OCI-LY7 (cell line): Measurements from ENCODE around the gene HIP1R. TPM values are rescaled to one million over a fixed set of nuclear protein-coding genes. Genes with fewer than 3 reads are reported as not detected.

Experiments used
- BruUV-seq: library from RNA; stranded (reverse); fragments of 400-500 nt; replicated peaks from 2 replicates; lab custom pipeline; 2021; lab: Mats Ljungman, UMichigan
- CTCF ChIA-PET: fragments of 300-600 bp; sonication (Branson Sonifier 250); formaldehyde crosslinking; loops from one replicate; lab custom pipeline; 2022; ENCODE audit warnings: antibody characterized with exemption; ENCODE audit not compliant: unreplicated experiment; lab: Charles Lee
- POLR2A ChIA-PET: fragments of 300-600 bp; sonication (Branson Sonifier 250); formaldehyde crosslinking; loops from one replicate; lab custom pipeline; 2022; ENCODE audit warnings: antibody characterized with exemption; lab: Charles Lee
- DNase-seq: peaks from one replicate; pipeline ENCODE4 v3.0.0-alpha.2; 2015; ENCODE audit warnings: low spot score
- H2AFZ ChIP-seq: fragments of 200-600 bp; sonication (generic), shearing (Covaris generic); 2 replicates; pipeline ENCODE4 v1.6.1; 2014; ENCODE audit warnings: mild to moderate bottlenecking, antibody characterized with exemption, low read length, moderate library complexity
- H3K27ac ChIP-seq: fragments of 200-600 bp; sonication (generic); 2 replicates; pipeline ENCODE4 v1.5.1; 2014; ENCODE audit warnings: mixed run types, low read depth, mild to moderate bottlenecking, moderate library complexity, low read length, inconsistent platforms; ENCODE audit not compliant: poor library complexity, severe bottlenecking
- H3K36me3 ChIP-seq: fragments of 200-600 bp; sonication (generic); 2 replicates; pipeline ENCODE4 v1.6.1; 2014; ENCODE audit warnings: mild to moderate bottlenecking, antibody characterized with exemption, low read length, moderate library complexity, mixed read lengths; ENCODE audit not compliant: insufficient read depth
- H3K4me1 ChIP-seq: fragments of 200-600 bp; sonication (generic); 2 replicates; pipeline ENCODE4 v1.5.1; 2014; ENCODE audit warnings: mild to moderate bottlenecking, low read length; ENCODE audit not compliant: insufficient read depth, poor library complexity, severe bottlenecking
- H3K4me2 ChIP-seq: fragments of 200-600 bp; sonication (generic); 2 replicates; pipeline ENCODE4 v1.6.1; 2014; ENCODE audit warnings: mild to moderate bottlenecking, low read length
- H3K4me3 ChIP-seq: fragments of 200-600 bp; sonication (generic); 2 replicates; pipeline ENCODE4 v1.5.1; 2014; ENCODE audit warnings: mild to moderate bottlenecking, low read depth, low read length; ENCODE audit not compliant: poor library complexity, severe bottlenecking
- H3K79me2 ChIP-seq: fragments of 200-600 bp; sonication (generic); 2 replicates; pipeline ENCODE4 v1.6.1; 2016; ENCODE audit warnings: low read depth, mild to moderate bottlenecking, low read length, moderate library complexity, mixed read lengths; ENCODE audit not compliant: insufficient read depth
- H3K9me2 ChIP-seq: fragments of 200-600 bp; sonication (generic); 2 replicates; pipeline ENCODE4 v1.6.1; 2016; ENCODE audit warnings: mild to moderate bottlenecking, low read length, mixed read lengths; ENCODE audit not compliant: insufficient read depth
- H3K9me3 ChIP-seq: fragments of 200-600 bp; sonication (generic); 2 replicates; pipeline ENCODE4 v1.6.1; 2014; ENCODE audit warnings: mild to moderate bottlenecking, mixed run types, low read length, mixed read lengths
- H4K20me1 ChIP-seq: fragments of 200-600 bp; sonication (generic); 2 replicates; pipeline ENCODE4 v1.6.1; 2014; ENCODE audit warnings: mild to moderate bottlenecking, antibody characterized with exemption, low read length, moderate library complexity, mixed read lengths; ENCODE audit not compliant: insufficient read depth
- CTCF ChIP-seq: fragments of 200-600 bp; sonication (generic); conservative IDR thresholded peaks from 2 replicates; pipeline ENCODE4 v1.5.1; 2014; ENCODE audit warnings: mild to moderate bottlenecking, antibody characterized with exemption, low read length, moderate library complexity, mixed read lengths
- EZH2phosphoT487 ChIP-seq: fragments of 200-600 bp; sonication (generic); IDR thresholded peaks from 2 replicates; pipeline ENCODE4 v1.6.1; 2018; ENCODE audit warnings: low read depth, borderline replicate concordance, mild to moderate bottlenecking, mixed run types, antibody characterized with exemption, low read length, moderate library complexity, mixed read lengths
- intact Hi-C: fragments of 100-400 bp; cut with micrococcal nuclease; formaldehyde crosslinking; loops from one replicate; pipeline ENCODE4 v1.10.0; 2022; ENCODE audit not compliant: unreplicated experiment
- total RNA-seq, 2 experiments: library from RNA; depleted of rRNA in 1 of 2; stranded (reverse); fragments of >200 nt in 1 of 2; shearing (Covaris generic) in 1 of 2; gene quantifications; 2 replicates each; pipeline ENCODE4 v1.2.3, GENCODE V29; 2014 to 2022

The HIP1R gene
- total RNA-seq, 2 experiments from 2014 or later: 56.5 to 66.4 TPM

- no peak overlapping the region for H3K4me3 ChIP-seq
- intact Hi-C loops: loop anchor here (1.0 kb wide), 1 partner anchor 91 kb away; no protein-coding TSS in a partner anchor
- no peak for DNase-seq
- H3K9me2 ChIP-seq: no peaks in the 10 kb centered on the region
- no peaks in the 10 kb centered on the region for H4K20me1 ChIP-seq
- CTCF ChIA-PET: interaction anchor here (0.5 to 1.2 kb wide), 2 partner anchors 10 to 34 kb away, joined by 3 to 5 read pairs; no protein-coding TSS in a partner anchor
- no peak overlapping the region for H3K4me2 ChIP-seq
- no TSS peak for BruUV-seq
- TF ChIP-seq EZH2phosphoT487: no peak
- TF ChIP-seq CTCF: no peak
- POLR2A ChIA-PET: no interaction called here
- no peaks in the 10 kb centered on the region for H3K9me3 ChIP-seq
- H3K4me1 ChIP-seq: peaks cover 7% of the 10 kb centered on the region
- peaks cover 45% of the 10 kb centered on the region for H3K36me3 ChIP-seq
- no peaks in the 10 kb centered on the region for H3K79me2 ChIP-seq
- H3K27ac ChIP-seq: no peak overlapping the region
- H2AFZ ChIP-seq: no peak overlapping the region
These were observed 25.8 kb downstream of the HIP1R start for GRCh38 chr12:122860854-122861586.

GRCh38 chr12:122861587-122861970, 26.3 kb downstream of the HIP1R start:
- ChIA-PET POLR2A (no interaction called here), CTCF (no interaction called here)
- Histone ChIP-seq H3K4me1 (peaks cover 9% of the 10 kb centered on the region), H3K9me3 (no peaks in the 10 kb centered on the region), H3K36me3 (peaks cover 45% of the 10 kb centered on the region), H3K4me2 (no peak overlapping the region), H3K9me2 (no peaks in the 10 kb centered on the region), H2AFZ (no peak overlapping the region), H3K27ac (no peak overlapping the region), H4K20me1 (no peaks in the 10 kb centered on the region), H3K79me2 (no peaks in the 10 kb centered on the region), H3K4me3 (no peak overlapping the region)
- intact Hi-C loops: no loop called here
- TF ChIP-seq EZH2phosphoT487: no peak
- no peak for TF ChIP-seq CTCF
- BruUV-seq: no TSS peak
- DNase-seq: no peak

- Histone ChIP-seq H3K36me3 (peaks cover 43% of the 10 kb centered on the region), H3K4me1 (peaks cover 9% of the 10 kb centered on the region), H3K4me2 (no peak overlapping the region), H3K4me3 (no peak overlapping the region), H3K9me3 (no peaks in the 10 kb centered on the region), H3K9me2 (no peaks in the 10 kb centered on the region), H2AFZ (no peak overlapping the region), H4K20me1 (no peaks in the 10 kb centered on the region), H3K27ac (no peak overlapping the region), H3K79me2 (no peaks in the 10 kb centered on the region)
- intact Hi-C loops: no loop called here
- no peak for DNase-seq
- CTCF ChIA-PET: no interaction called here
- BruUV-seq: TSS peak; percentile 78
- TF ChIP-seq EZH2phosphoT487 (no peak), CTCF (no peak)
- POLR2A ChIA-PET: no interaction called here
These were observed 26.9 kb downstream of the HIP1R start for GRCh38 chr12:122862110-122862634.
